ENCODE measurements around the gene MED7. TPM values are rescaled to one million over a fixed set of nuclear protein-coding genes. Genes with fewer than 3 reads are reported as not detected.

Gene MED7
- total and polyA plus RNA-seq, 9 of the 15 experiments (the other 6 are each of a cell fraction or from before 2014, with no cell fraction given) = 4.5 to 38.7 (median 12.2) TPM

GRCh38 chr5:157106630-157107461 is 35.8 kb downstream of the MED7 start:
- H3K27ac ChIP-seq (ENCODE audit: extremely low read depth, low read depth, low read length) = no peak overlapping the region
- in situ Hi-C loops (cut with MboI) = no loop called here
- H3K9me1 ChIP-seq (ENCODE audit: control insufficient read depth, insufficient read depth, low read length) = no peaks in the 10 kb centered on the region
- WGBS (ENCODE audit: insufficient coverage, low coverage, missing lambda C conversion rate) = under 1% methylated on average over 14 of the region's 14 CpGs
- peaks cover 6 to 11% of the 10 kb centered on the region in 2 experiments; a peak in 2 of 5 replicates for H3K27me3 ChIP-seq (ENCODE audit: control insufficient read depth in 2 of 2, insufficient read depth in 2 of 2, low read length in 2 of 2)
- no peaks in the 10 kb centered on the region for H3K9me3 ChIP-seq (replicated peaks; ENCODE audit: control insufficient read depth, insufficient read depth, low read depth, low read length)
- H3K36me3 ChIP-seq (ENCODE audit: control insufficient read depth, insufficient read depth, low read length) = no peaks in the 10 kb centered on the region
- H3K9ac ChIP-seq (ENCODE audit: insufficient read depth in 1 of 2, low read depth in 2 of 2, low read length in 2 of 2) = no peak overlapping the region
- H2AFZ ChIP-seq (ENCODE audit: low read depth, low read length) = no peak overlapping the region
- DNase-seq (ENCODE audit: extremely low read depth in 1 of 4, low spot score in 3 of 4) (no peak), FAIRE-seq (peak; percentile 6), ATAC-seq (no peak)
- no peak overlapping the region for H3K4me3 ChIP-seq
- intact Hi-C loops (cut with micrococcal nuclease) = no loop called here
- H3K79me2 ChIP-seq (ENCODE audit: control insufficient read depth, insufficient read depth, low read length) = no peaks in the 10 kb centered on the region
- CTCF ChIA-PET (ENCODE audit: low intra/inter-chr PET ratio) = no interaction called here
- H4K20me1 ChIP-seq (replicated peaks; ENCODE audit: control insufficient read depth, insufficient read depth, low read length) = no peaks in the 10 kb centered on the region
- POLR2A ChIA-PET = no interaction called here
- no peak overlapping the region for H3K4me2 ChIP-seq (ENCODE audit: insufficient read depth, low read length)
- H3K4me1 ChIP-seq (replicated peaks in 1 of 2; ENCODE audit: control insufficient read depth in 2 of 2, insufficient read depth in 2 of 2, low read length in 2 of 2) = no peaks in the 10 kb centered on the region
- BruUV-seq (replicated peaks) = no TSS peak
- TF ChIP-seq RBM14 (IDR thresholded peaks at IDR 0.05; ENCODE audit: borderline replicate concordance, insufficient read depth, low read depth, low read length) = no peak
- no peak for TF ChIP-seq HNRNPL (IDR thresholded peaks at IDR 0.05; ENCODE audit: low read depth, low read length)
- no peak for TF ChIP-seq ZBTB1 (CRISPR knock-in tag; IDR thresholded peaks at IDR 0.05; ENCODE audit: borderline replicate concordance, low read depth)
- no peak for TF ChIP-seq ZNF431 (CRISPR knock-in tag; IDR thresholded peaks at IDR 0.05)
- no peak for TF ChIP-seq SMARCA5 (IDR thresholded peaks at IDR 0.05)
- TF ChIP-seq ZNF699 (CRISPR knock-in tag; IDR thresholded peaks at IDR 0.05; ENCODE audit: insufficient replicate concordance) = no peak
- no peak for TF ChIP-seq POLR3A (IDR thresholded peaks at IDR 0.05; ENCODE audit: borderline replicate concordance, extremely low read depth, insufficient read depth, insufficient read length)
- TF ChIP-seq HINFP (tag; conservative IDR thresholded peaks at IDR 0.05; ENCODE audit: low read depth) = no peak
- no peak for TF ChIP-seq ZHX1 (conservative IDR thresholded peaks at IDR 0.05; ENCODE audit: low read length)
- no peak for TF ChIP-seq TAL1 (IDR thresholded peaks at IDR 0.05)
- TF ChIP-seq SRSF7 (optimal IDR thresholded peaks at IDR 0.05; ENCODE audit: low read depth, low read length) = no peak
- TF ChIP-seq ZNF134 (CRISPR knock-in tag; conservative IDR thresholded peaks at IDR 0.05) = no peak
- TF ChIP-seq ZNF57 (CRISPR knock-in tag; IDR thresholded peaks at IDR 0.05) = no peak
- no peak for TF ChIP-seq SIRT6 (IDR thresholded peaks at IDR 0.05; ENCODE audit: low read depth, low read length)
- TF ChIP-seq CREB3L1 (IDR thresholded peaks at IDR 0.05; ENCODE audit: borderline replicate concordance, low read depth) = no peak
- no peak for TF ChIP-seq ZNF311 (CRISPR knock-in tag; IDR thresholded peaks at IDR 0.05)
- no peak for TF ChIP-seq KDM2B (CRISPR knock-in tag; IDR thresholded peaks at IDR 0.05)
